Measurements from ENCODE around the gene NR4A3. TPM values are rescaled to one million over a fixed set of nuclear protein-coding genes. Genes with fewer than 3 reads are reported as not detected.

Gene NR4A3
- total and polyA plus RNA-seq, 10 of the 15 experiments (the other 5 are each of a cell fraction or from before 2014, with no cell fraction given) = 0.04 to 2.1 (median 0.64) TPM; not detected in 1

GRCh38 chr9:99816392-99816791 lies 5.3 kb upstream of the NR4A3 start:
- ChIA-PET SMC1A (ENCODE audit: uncharacterized antibody, unreplicated experiment) (no interaction called here), CTCF (interaction anchor here (1.0 to 1.5 kb wide), 2 partner anchors 33 to 195 kb away, joined by 3 to 4 read pairs; no protein-coding TSS in a partner anchor), RAD21 (ENCODE audit: unreplicated experiment) (no interaction called here), POLR2A (no interaction called here)
- Histone ChIP-seq H3K36me3 (ENCODE audit: control insufficient read depth in 2 of 2, insufficient read depth in 2 of 2, low read length in 1 of 2) (no peaks in the 10 kb centered on the region), H3K79me2 (ENCODE audit: control insufficient read depth, insufficient read depth, low read length) (peaks cover 2% of the 10 kb centered on the region), H3K27ac (ENCODE audit: control insufficient read depth, insufficient read depth) (no peak overlapping the region), H3K9me3 (replicated peaks; ENCODE audit: control insufficient read depth, insufficient read depth, low read length) (no peaks in the 10 kb centered on the region), H3K4me3 (no peak overlapping the region), H3K4me1 (ENCODE audit: control insufficient read depth, insufficient read depth, low read length) (peaks cover 8% of the 10 kb centered on the region), H2AFZ (ENCODE audit: control insufficient read depth, low read depth, low read length) (no peak overlapping the region), H3K9ac (ENCODE audit: control insufficient read depth, insufficient read depth, low read length) (no peak overlapping the region), H4K20me1 (ENCODE audit: control insufficient read depth, insufficient read depth) (no peaks in the 10 kb centered on the region; the same call in 1 of the 2 replicates), H3K27me3 (replicated peaks in 1 of 2; ENCODE audit: control insufficient read depth in 2 of 2, insufficient read depth in 2 of 2, low read length in 1 of 2) (no peaks in the 10 kb centered on the region), H3K4me2 (ENCODE audit: control insufficient read depth, insufficient read depth) (no peak overlapping the region)
- in situ Hi-C loops (cut with MboI) (loop anchor here (25.0 kb wide), 2 partner anchors 196 to 396 kb away; no protein-coding TSS in a partner anchor), intact Hi-C loops (cut with micrococcal nuclease; ENCODE audit: unreplicated experiment) (loop anchor here (5.0 kb wide), 1 partner anchor 519 kb away; no protein-coding TSS in a partner anchor)
- FAIRE-seq (no peak), ATAC-seq (no peak), DNase-seq (ENCODE audit: low read depth, low spot score) (no peak)
- no TSS peak for BruUV-seq (replicated peaks)
- WGBS (ENCODE audit: insufficient coverage, insufficient replicate concordance, low lambda C conversion rate, missing lambda C conversion rate) = 77% methylated on average over 3 of the region's 3 CpGs
- TF ChIP-seq ZNF687 (IDR thresholded peaks at IDR 0.05) (no peak), CREB1 (IDR thresholded peaks at IDR 0.05; ENCODE audit: low read depth) (no peak), BHLHE40 (IDR thresholded peaks at IDR 0.05; ENCODE audit: borderline replicate concordance in 1 of 2, low read depth in 2 of 2, low read length in 1 of 2) (no peak), ASH2L (IDR thresholded peaks at IDR 0.05; ENCODE audit: borderline replicate concordance, low read depth) (no peak)

Measured in GM12878 (cell line).